ENCODE data around the gene SPTBN1.

SPTBN1 gene
- total RNA-seq, result 107 to 792 (median 463) reads per million in 3 experiments

- DNase-seq, result no peak
Observed at GRCh38 chr2:54455563-54456361, at the start of gene SPTBN1. Gene SPTBN1 (plus strand): TSS chr2:54456327. CDS start chr2:54526419, 70,092 bp downstream.

GRCh38 chr2:54407693-54408092, 48.4 kb upstream of the SPTBN1 start:
- no peak for DNase-seq

GRCh38 chr2:54408288-54408687, 47.8 kb upstream of the SPTBN1 start:
- no peak for DNase-seq

- no peak for DNase-seq
Observed at GRCh38 chr2:54409752-54410151, 46.4 kb upstream of the SPTBN1 start.

- DNase-seq, result no peak
Observed at GRCh38 chr2:54411801-54412354, 44.2 kb upstream of the SPTBN1 start.

GRCh38 chr2:54416166-54416813, 39.8 kb upstream of the SPTBN1 start:
- DNase-seq, result no peak

GRCh38 chr2:54416938-54417337, 39.2 kb upstream of the SPTBN1 start:
- DNase-seq, result no peak

- DNase-seq, result no peak
Observed at GRCh38 chr2:54417577-54417976, 38.5 kb upstream of the SPTBN1 start.

GRCh38 chr2:54419388-54419787, 36.7 kb upstream of the SPTBN1 start:
- no peak for DNase-seq

GRCh38 chr2:54419855-54420523, 36.1 kb upstream of the SPTBN1 start:
- no peak for DNase-seq

- DNase-seq, result no peak
Observed at GRCh38 chr2:54420524-54421172, 35.5 kb upstream of the SPTBN1 start.

GRCh38 chr2:54422072-54422581, 34.0 kb upstream of the SPTBN1 start:
- DNase-seq, result peak; percentile 44

- DNase-seq, result no peak
Observed at GRCh38 chr2:54423213-54423612, 32.9 kb upstream of the SPTBN1 start.

- no peak for DNase-seq
Observed at GRCh38 chr2:54424555-54425163, 31.5 kb upstream of the SPTBN1 start.

GRCh38 chr2:54428108-54428831, 27.9 kb upstream of the SPTBN1 start:
- no peak for DNase-seq

- DNase-seq, result no peak
Observed at GRCh38 chr2:54429054-54429453, 27.1 kb upstream of the SPTBN1 start.

GRCh38 chr2:54429811-54430551, 26.1 kb upstream of the SPTBN1 start:
- DNase-seq, result peak; percentile 10

- DNase-seq, result no peak
Observed at GRCh38 chr2:54430649-54431048, 25.5 kb upstream of the SPTBN1 start.

GRCh38 chr2:54432251-54433015, 23.7 kb upstream of the SPTBN1 start:
- DNase-seq, result no peak

GRCh38 chr2:54434229-54434628, 21.9 kb upstream of the SPTBN1 start:
- DNase-seq, result no peak

Measured in central memory CD4-positive, alpha-beta T cell (primary cell).